Keratinocyte (primary cell): ENCODE results near the gene NGB. TPM values are rescaled to one million over a fixed set of nuclear protein-coding genes. Genes with fewer than 3 reads are reported as not detected.

ENCODE experiments used
- DNase-seq: peaks from one replicate; pipeline ENCODE4 v3.0.0-alpha.2; 2011; ENCODE audit warnings: low read depth, missing footprints, low spot score
- FAIRE-seq: peaks from 2 replicates; lab custom pipeline; 2011; peaks lifted over from hg19 to GRCh38; lab: Jason Lieb, UNC
- H2AFZ ChIP-seq: 2 replicates; pipeline ENCODE4 v1.6.0; 2012; ENCODE audit warnings: low read length, control low read depth, inconsistent platforms; ENCODE audit not compliant: control insufficient read depth
- H3K27ac ChIP-seq: 2 replicates; pipeline ENCODE4 v1.5.1; 2011; ENCODE audit warnings: low read length; ENCODE audit not compliant: control insufficient read depth, insufficient read depth
- H3K27me3 ChIP-seq: 3 replicates; pipeline ENCODE4 v1.6.0; 2011; ENCODE audit warnings: low read length; ENCODE audit not compliant: control insufficient read depth, insufficient read depth; ENCODE audit errors: extremely low read depth
- H3K36me3 ChIP-seq, 2 experiments: 2 replicates in 1 of 2; 3 replicates in 1 of 2; pipeline ENCODE4 v1.5.1; 2011; ENCODE audit warnings: low read length in 2 of 2, mild to moderate bottlenecking in 1 of 2; ENCODE audit not compliant: control insufficient read depth in 2 of 2, insufficient read depth in 2 of 2; ENCODE audit errors: extremely low read depth in 1 of 2
- H3K4me1 ChIP-seq: 3 replicates; pipeline ENCODE4 v1.5.1; 2011; ENCODE audit warnings: low read length; ENCODE audit not compliant: control insufficient read depth, insufficient read depth; ENCODE audit errors: extremely low read depth
- H3K4me2 ChIP-seq: 3 replicates; pipeline ENCODE4 v1.6.0; 2011; ENCODE audit warnings: low read depth, low read length; ENCODE audit not compliant: control insufficient read depth, insufficient read depth; ENCODE audit errors: extremely low read depth
- H3K4me3 ChIP-seq, 3 experiments: fragments of 200-600 bp in 1 of 3; sonication (generic) in 1 of 3; 2 replicates in 2 of 3; 3 replicates in 1 of 3; pipeline ENCODE4 v1.5.1; 2011 to 2016; ENCODE audit warnings: low read length in 3 of 3, mild to moderate bottlenecking in 3 of 3, control low read depth in 2 of 3, inconsistent platforms in 1 of 3, low read depth in 1 of 3, mixed read lengths in 1 of 3, mixed run types in 1 of 3, moderate library complexity in 1 of 3; ENCODE audit not compliant: control insufficient read depth in 2 of 3, insufficient read depth in 2 of 3; ENCODE audit errors: extremely low read depth in 1 of 3
- H3K79me2 ChIP-seq: 2 replicates; pipeline ENCODE4 v1.6.0; 2012; ENCODE audit warnings: low read length; ENCODE audit not compliant: control insufficient read depth, insufficient read depth
- H3K9ac ChIP-seq: 3 replicates; pipeline ENCODE4 v1.6.0; 2011; ENCODE audit warnings: low read length; ENCODE audit not compliant: control insufficient read depth, insufficient read depth; ENCODE audit errors: extremely low read depth
- H3K9me1 ChIP-seq: 3 replicates; pipeline ENCODE4 v1.6.0; 2011; ENCODE audit warnings: low read length; ENCODE audit not compliant: control insufficient read depth, insufficient read depth; ENCODE audit errors: extremely low read depth
- H3K9me3 ChIP-seq: 2 replicates; pipeline ENCODE4 v1.5.1; 2012; ENCODE audit warnings: low read depth, low read length; ENCODE audit not compliant: control insufficient read depth
- H4K20me1 ChIP-seq: 3 replicates; pipeline ENCODE4 v1.6.0; 2011; ENCODE audit warnings: low read length; ENCODE audit not compliant: control insufficient read depth, insufficient read depth; ENCODE audit errors: extremely low read depth
- EZH2 ChIP-seq: IDR thresholded peaks from one replicate; pipeline ENCODE4 v1.6.1; 2012; ENCODE audit warnings: inconsistent platforms, mild to moderate bottlenecking, low read length, moderate library complexity
- dilution Hi-C: fragments of 300-500 bp; cut with MboI; formaldehyde crosslinking; loops from one replicate; pipeline ENCODE4 v1.7.0; 2020; ENCODE audit warnings: low sequenced_read_pairs; ENCODE audit not compliant: extremely low pct_ligation_motif_present
- polyA plus RNA-seq, 5 experiments: library from polyadenylated mRNA; depleted of rRNA in 3 of 5; stranded (reverse) in 3 of 5; stranded (forward) in 1 of 5; unstranded in 1 of 5; fragments of >200 nt; gene quantifications; 1 replicate in 1 of 5; 2 replicates in 3 of 5; 3 replicates in 1 of 5; pipeline versions ENCODE4 v1.2.1 to v1.2.3, GENCODE V29; 2011 to 2012; ENCODE audit warnings: missing spikeins in 2 of 5, low read depth in 1 of 5, low replicate concordance in 1 of 5
- TF ChIP-seq, protein P1 (sequence below), 3 experiments: IDR thresholded peaks in 1 of 3; conservative IDR thresholded peaks in 1 of 3; optimal IDR thresholded peaks in 1 of 3; 2 replicates in 2 of 3; 3 replicates in 1 of 3; pipeline versions ENCODE3 to v1.5.1; 2011; ENCODE audit warnings: low read length in 3 of 3, mild to moderate bottlenecking in 3 of 3, moderate library complexity in 2 of 3, control low read depth in 1 of 3, inconsistent platforms in 1 of 3; ENCODE audit not compliant: insufficient read depth in 2 of 3; ENCODE audit errors: extremely low read depth in 1 of 3

NGB gene
- polyA plus RNA-seq, 1 donor (not counting 4 experiments of a cell fraction or from before 2014, with no cell fraction given) = not detected

DNA sequence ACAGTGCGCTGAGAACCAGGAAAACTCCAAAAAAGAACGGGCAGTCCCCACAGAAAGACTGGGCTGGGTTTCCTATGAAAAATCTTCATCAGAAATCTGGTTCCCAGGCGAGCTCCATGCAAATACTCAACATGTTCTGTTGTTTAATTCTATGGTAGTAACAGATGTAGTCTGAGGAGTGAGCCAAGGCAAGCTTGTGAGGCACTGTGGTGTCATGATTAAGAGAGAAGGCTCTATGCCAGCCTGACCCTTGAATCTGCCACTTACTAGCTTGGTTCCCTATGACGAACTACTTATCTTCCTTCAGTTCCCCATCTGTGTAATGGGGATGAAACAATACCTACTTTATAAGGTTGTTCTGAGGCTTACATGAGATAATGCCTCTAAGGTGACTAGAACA lies 39.0 kb upstream of the NGB start:
- Histone ChIP-seq H3K4me2 (no peak overlapping the region), H3K4me1 (peaks cover 30% of the 10 kb centered on the region), H4K20me1 (no peaks in the 10 kb centered on the region), H3K36me3 (peaks cover 3 to 6% of the 10 kb centered on the region in 2 experiments), H3K9me3 (no peaks in the 10 kb centered on the region), H3K4me3 (no peak overlapping the region), H3K79me2 (peaks cover 9% of the 10 kb centered on the region), H3K27ac (no peak overlapping the region), H3K27me3 (no peaks in the 10 kb centered on the region), H2AFZ (no peak overlapping the region), H3K9me1 (peaks cover 4% of the 10 kb centered on the region), H3K9ac (no peak overlapping the region)
- FAIRE-seq (no peak), DNase-seq (no peak)
- dilution Hi-C loops = no loop called here
- TF ChIP-seq, protein P1, sequence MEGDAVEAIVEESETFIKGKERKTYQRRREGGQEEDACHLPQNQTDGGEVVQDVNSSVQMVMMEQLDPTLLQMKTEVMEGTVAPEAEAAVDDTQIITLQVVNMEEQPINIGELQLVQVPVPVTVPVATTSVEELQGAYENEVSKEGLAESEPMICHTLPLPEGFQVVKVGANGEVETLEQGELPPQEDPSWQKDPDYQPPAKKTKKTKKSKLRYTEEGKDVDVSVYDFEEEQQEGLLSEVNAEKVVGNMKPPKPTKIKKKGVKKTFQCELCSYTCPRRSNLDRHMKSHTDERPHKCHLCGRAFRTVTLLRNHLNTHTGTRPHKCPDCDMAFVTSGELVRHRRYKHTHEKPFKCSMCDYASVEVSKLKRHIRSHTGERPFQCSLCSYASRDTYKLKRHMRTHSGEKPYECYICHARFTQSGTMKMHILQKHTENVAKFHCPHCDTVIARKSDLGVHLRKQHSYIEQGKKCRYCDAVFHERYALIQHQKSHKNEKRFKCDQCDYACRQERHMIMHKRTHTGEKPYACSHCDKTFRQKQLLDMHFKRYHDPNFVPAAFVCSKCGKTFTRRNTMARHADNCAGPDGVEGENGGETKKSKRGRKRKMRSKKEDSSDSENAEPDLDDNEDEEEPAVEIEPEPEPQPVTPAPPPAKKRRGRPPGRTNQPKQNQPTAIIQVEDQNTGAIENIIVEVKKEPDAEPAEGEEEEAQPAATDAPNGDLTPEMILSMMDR (optimal IDR thresholded peaks at IDR 0.05 in 1 of 3, IDR thresholded peaks at IDR 0.05 in 1 of 3, conservative IDR thresholded peaks at IDR 0.05 in 1 of 3; ENCODE audit: extremely low read depth in 1 of 3, insufficient read depth in 2 of 3, low read length in 3 of 3) = no peak
- no peak for TF ChIP-seq EZH2

DNA sequence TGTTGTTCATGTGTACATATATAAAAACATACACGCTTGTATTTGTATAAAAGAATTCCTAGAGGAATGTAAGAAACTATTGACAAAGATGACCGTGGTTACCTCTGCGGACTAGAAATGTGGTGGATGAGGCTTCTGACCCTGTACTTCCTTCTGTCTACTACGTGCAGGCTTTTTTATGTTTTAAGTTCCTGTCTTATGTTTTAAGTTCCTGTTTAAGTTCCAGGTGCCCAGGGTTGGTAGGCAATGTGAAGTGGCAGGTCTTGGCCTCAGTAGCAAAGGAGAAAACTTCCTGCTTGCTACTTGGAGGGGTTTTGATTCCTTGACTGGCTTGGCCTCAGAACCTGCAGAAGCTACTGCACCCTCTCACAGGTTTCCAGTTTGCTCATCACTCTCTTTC lies 38.1 kb upstream of the NGB start:
- Histone ChIP-seq H3K9me1 (peaks cover 2% of the 10 kb centered on the region), H3K9me3 (no peaks in the 10 kb centered on the region), H3K27ac (no peak overlapping the region), H3K36me3 (peaks cover 3 to 5% of the 10 kb centered on the region in 2 experiments), H3K79me2 (peaks cover 7% of the 10 kb centered on the region), H3K9ac (no peak overlapping the region), H3K4me3 (no peak overlapping the region), H4K20me1 (no peaks in the 10 kb centered on the region), H3K4me1 (peaks cover 27% of the 10 kb centered on the region), H3K4me2 (no peak overlapping the region), H2AFZ (no peak overlapping the region), H3K27me3 (no peaks in the 10 kb centered on the region)
- dilution Hi-C loops = no loop called here
- DNase-seq = no peak
- TF ChIP-seq, protein P1 (optimal IDR thresholded peaks at IDR 0.05 in 1 of 3, IDR thresholded peaks at IDR 0.05 in 1 of 3, conservative IDR thresholded peaks at IDR 0.05 in 1 of 3; ENCODE audit: extremely low read depth in 1 of 3, insufficient read depth in 2 of 3, low read length in 3 of 3) = no peak
- TF ChIP-seq EZH2 = no peak
- FAIRE-seq = no peak
